HG03103 (cell line): ENCODE measurements around the gene NHLRC1.

Experiments
- ATAC-seq: cut with Tn5 transposase; IDR thresholded peaks from one replicate; pipeline ENCODE4 v1.9.1; 2021; ENCODE audit warnings: low read depth; ENCODE audit not compliant: unreplicated experiment

NHLRC1 gene

DNA sequence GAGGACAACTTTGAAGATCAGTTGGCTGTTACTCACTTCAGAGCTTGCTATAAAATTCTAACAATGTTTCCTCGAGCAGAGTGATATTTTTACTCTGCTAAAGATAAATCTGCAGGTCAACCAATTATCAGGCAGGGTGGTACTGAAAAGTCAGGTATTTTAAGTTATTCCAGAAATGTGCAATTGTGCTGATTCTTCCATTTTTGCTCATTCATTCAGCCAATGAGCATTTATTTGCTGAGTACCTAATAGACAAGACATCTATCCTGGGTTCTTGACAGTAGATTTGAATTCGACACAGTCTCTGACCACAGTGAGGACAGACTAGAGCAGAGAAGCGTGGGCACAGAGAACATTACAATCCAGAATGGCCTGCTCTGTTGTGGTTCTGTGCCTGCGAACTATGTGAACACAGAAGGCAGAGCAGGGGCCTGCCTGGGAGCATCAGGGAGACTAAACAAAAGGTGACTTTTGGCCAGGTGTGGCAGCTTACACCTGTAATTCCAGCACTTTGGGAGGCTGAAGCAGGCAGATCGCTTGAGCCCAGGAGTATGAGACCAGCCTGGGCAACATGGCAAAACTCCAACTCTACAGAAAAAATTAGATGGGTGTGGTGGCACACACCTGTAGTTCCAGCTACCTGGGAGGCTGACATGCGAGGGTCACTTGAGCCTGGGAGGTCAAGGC is 17.6 kb upstream of the NHLRC1 start:
- no peak for ATAC-seq

DNA sequence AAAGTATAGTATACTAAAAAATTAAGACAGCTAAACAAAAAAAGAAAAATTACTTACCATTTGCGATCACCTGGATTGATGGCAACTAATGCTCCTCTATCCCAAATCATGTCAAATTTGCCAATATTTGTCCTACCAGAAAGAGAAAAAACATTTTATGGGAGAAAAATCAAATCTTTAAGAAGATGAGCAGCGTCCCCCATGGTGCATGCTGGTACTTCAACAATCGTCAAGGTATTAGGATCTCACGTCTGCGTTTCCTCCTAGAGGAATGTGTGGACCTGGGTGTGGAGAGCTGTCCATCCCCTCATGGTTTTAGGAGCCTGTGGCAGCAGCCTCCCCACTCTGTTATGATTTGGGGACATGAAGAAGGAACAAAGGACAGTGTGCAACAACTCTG is 16.4 kb upstream of the NHLRC1 start:
- ATAC-seq = no peak

DNA sequence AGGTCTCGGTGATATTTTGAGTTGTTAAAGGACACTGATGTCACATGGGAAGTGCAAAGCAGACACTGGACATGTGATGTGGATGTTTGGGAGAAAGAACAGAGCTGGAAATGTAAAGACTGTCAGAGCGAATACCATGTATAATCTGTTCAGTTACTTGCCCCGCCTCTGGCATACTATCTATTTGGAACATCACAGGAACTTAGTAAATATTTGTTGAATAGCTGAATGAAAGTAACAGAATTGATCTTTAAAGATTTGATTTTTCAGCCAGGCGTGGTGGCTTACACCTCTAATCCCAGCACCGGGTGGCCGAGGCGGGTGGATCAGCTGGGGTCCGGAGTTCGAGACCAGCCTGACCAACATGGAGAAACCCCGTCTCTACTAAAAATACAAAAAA is 13.8 kb upstream of the NHLRC1 start:
- ATAC-seq = no peak

DNA sequence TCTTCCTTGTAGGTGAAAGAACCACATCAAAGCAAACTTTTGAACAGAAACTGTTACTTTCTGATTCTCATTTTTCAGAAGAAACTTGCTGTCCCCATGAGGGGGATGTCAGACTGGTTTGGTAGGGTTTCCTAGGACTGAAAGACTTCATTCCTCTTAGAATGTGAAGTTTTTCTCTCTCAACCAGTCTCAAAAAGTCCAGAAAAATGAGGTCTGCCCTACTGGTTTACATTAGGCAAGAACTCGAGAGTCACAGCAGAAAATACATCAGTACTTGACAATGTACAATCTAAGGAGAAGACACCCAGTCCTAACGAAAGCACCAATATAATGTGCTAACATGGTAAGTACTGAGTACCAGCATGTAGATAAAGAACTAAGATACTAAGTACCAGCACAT is 12.7 kb upstream of the NHLRC1 start:
- ATAC-seq = no peak

DNA sequence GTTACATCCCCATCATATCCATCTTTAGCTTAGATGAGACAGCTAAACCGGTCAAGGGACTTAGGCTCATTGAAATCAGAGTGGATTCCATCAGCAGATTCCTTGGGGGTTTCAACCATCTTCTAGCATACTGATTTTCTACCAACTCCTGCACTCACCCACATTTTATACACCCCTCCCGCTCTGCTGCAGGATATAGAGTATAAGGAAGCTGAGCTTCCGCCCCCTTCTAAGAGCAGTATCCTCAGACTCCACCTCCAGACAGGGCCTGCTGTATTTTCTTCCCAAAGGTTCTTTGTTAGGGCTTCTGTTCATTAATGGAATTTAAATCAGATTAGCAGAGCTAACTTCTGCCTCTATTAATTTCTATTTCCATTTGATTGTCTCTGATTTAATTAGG is 9.9 kb upstream of the NHLRC1 start:
- no peak for ATAC-seq

DNA sequence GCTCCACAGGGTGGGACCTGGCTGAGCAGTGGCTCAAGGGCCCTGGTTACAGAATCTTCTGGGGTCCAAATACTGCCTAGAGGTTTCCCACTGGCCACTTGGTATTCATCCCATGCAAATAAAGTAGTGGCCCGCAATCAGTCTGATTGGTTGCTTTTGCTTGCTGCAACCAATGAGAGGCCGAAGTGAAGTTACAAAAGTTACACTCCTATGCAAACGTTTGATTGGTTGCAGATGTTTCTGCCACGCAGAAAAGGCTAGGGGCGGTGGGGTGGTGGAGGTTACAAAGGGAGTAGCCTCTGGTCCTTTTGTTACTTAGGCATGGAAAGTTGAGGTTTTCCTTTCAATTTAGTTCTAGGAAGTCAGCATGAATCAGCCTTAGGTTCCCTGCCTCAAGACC is 3.6 kb upstream of the NHLRC1 start:
- no peak for ATAC-seq

DNA sequence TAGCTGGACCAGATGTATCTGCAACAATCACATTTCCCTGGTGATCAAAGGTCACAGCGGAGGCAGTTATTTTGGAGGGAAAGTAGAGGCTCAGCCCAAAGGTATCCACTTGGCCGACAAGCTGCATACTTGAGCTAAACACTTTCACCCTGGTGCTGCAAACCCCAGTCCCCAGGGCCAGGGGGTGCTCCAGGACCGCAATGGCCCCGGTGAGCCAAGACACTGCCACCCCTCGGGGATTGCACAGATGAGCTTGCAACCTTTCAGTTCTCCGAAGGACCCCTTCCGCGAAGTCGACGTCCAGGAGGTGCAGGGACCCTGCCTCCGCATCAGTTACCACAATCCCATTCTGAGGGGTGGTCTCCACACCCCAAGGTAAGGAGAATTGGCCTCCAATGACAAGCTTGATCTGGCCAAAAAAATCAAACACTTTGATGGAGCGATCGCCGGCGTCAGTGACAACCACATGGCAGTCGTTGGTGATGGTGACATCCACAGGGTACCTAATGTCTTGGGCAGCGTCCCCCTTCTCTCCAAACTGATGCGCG is 823 bp downstream of the NHLRC1 start:
- ATAC-seq = no peak

DNA sequence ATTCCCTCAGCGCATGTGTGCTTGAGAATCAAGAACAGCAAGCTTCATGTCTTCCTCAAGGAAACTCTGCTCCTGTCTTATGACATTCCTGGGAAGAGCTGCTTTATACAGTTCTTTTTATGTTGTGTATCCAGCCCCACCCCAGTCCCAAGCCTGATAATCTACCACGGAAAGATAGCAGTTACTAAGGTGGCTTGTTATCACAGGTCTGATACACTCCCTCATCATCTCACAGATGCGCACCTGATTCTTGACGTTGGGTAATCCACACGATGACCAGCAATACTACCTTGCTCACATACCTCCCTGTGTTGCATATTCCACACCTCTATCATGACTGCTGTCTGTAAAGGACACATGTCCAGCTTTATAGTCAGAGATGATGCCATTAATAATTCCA is 3.2 kb downstream of the NHLRC1 start:
- no peak for ATAC-seq

DNA sequence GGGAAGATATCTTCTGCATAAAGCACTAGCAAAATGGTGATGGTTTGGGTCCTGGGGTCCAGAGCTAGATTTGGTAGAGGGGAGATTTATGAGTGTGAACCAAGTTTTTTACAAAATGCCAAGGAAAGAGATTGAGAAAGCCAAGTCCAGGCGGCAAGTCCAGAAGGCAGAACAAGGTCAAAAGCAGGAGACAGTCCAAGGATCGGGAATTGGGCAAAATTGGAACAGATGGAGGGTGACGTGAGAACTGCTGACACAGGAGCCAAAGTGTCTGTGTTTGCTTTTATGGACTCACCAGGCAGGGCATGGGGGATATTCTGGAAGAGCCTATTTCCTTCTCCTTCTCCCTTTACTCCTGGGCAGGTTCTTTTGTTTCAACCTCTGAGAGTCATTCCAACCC is 4.1 kb downstream of the NHLRC1 start:
- no peak for ATAC-seq

DNA sequence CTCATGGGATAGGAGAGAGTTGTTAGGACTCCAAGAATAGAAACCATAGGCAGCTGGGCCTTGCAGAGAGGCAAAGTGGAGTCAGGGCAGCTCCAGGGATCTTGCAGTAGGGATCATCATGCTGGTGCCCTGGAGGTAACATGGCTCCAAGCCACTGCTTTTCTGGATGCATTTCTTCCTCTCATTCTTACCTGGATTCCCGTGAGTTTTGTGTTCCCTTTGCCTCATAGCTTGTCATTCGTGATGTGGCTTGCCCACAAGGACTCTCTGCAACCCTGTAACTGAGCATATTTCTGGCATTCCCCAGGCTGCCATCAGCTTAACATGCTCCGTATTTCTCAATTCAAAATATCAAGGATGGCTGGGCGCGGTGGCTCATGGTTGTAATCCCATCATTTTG is 5.3 kb downstream of the NHLRC1 start:
- ATAC-seq = no peak

DNA sequence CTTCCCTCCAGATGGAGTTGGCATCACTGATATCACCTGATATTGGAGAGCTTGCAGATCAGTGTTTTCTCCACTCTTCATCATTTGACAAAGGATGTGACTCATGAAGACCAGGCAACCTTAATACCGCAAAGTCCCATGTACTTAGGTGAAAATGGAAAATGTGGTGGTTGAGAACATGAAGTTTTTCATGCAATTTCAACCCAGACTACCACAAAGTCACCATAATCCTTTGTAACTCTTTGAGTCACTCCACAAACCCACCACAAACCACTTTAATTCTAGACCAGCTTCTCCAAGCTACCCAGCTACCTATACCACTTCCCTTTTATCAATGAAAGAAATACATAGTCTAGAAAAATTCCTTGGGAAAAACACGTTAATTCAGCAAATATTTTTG is 7.1 kb downstream of the NHLRC1 start:
- ATAC-seq = no peak

DNA sequence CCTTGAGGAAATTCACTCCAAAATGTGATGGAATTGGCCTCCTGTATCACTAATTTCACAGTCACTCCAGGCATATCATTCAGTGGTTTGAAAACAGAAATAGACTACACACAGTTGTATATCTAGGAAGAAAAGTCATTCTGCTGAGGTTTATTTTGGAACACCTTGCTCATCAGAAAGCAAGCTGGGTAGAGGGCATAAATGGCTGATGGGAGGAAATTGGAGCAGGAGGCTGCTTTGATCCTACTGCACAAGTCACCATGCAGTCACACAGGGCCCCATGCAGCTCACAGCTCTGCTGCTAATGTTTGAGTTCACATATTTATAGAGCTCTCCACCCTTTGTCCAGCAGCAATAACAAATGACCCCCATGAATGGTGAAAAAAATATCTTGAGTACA is 12.3 kb downstream of the NHLRC1 start:
- ATAC-seq = no peak

DNA sequence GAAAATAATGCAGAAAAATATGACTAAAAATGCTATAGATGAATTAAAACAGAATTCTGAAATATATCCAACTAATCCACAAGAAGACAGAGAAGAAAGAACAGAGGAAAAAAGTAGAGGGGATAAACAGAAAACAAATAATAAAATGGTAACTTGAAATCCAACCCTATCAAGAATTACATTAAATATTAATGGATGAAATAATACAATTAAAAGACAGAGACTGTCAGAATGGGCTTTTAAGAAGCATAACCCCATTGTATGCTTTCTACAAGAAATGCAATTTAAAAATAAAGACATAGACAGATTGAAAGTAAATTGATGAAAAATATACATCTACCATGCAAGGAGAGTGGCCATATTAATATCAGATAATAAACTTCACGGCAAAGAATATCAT is 15.4 kb downstream of the NHLRC1 start:
- no peak for ATAC-seq

DNA sequence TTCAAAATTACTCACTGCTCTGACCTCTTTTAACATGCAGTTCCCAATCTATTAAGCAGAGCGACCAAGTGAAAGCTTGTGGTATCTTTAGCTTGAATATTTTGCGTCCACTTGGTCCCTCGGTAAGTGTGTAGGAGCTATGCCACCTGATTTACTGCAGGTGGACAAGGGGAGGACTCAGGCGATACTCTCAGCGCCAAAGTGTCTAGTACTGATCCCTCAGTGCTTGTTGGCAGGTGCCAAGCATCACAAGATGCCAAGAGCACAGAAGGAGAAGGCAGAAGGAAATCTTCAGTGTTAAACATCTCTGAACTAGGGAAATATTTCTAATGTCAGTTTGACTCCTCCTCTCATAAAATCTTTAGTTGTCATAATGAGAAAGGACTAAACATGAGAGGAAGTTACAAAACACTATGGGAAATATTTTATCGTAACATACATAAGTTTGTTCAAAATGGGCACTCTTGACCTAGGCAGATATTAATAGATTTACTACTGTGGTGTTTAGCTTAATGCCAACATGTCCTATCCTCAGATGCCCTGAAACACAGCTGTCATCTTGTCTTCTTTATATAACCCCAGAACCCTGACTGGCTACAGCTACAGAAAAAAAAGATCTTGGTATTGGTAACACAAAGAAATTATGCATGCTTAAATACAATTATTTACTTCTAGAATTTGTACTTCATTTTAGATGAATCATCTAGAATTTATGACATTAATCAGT is 19.5 kb downstream of the NHLRC1 start:
- no peak for ATAC-seq

DNA sequence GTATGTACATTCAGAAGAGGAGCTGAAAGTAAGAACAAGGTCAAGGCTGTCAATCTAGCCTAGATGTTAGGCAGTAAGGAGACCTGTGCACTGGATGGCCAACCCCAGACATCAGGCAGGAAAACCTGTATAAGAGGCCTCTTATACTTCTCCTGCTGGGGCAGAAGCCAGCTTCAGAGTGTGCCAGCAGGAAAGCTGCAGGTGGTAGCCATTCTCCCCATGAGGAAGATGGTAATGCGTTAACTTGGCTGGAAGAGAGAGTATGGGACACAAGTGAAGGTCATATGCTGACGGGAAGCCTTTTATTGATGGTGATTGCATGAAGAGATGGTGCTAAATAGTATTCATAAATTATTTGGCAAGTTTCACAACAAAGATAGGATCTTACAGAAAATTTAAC is 20.6 kb downstream of the NHLRC1 start:
- ATAC-seq = no peak

DNA sequence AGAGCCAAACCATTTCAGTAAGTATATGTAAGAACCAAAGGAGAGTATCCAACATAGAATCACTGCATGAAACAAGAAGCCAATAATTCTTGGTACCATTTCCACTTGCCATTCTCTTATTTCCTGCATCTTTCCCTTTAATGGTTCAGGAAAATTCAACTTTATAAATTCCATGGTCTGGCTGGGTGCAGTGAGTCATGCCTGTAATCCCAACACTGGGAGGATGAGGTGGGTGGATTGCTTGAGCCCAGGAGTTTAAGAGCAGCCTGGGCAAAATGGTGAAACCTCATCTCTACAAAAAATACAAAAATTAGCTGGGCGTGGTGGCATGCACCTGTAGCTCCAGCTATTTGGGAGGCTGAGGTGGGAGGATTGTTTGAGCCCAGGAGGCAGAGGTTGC is 21.2 kb downstream of the NHLRC1 start:
- no peak for ATAC-seq

DNA sequence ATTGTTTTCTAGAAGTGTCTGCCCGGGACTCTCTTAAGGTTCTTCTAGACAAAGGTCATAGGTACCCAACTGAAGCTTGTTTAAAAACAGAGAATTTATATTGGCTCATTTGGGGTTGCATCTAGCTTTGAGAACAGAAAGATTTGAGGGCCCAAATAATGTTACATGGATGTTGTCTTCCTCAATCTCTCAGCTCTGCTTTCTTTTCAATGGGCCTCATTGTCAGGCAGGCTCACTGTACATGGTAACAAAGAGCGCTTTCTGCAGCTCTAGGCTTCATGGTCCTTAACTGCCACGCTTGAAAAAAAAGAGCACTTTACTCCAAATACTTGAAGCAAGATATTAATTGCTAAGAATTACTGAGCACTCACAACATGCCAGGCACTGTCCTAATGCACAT is 22.2 kb downstream of the NHLRC1 start:
- ATAC-seq = no peak

DNA sequence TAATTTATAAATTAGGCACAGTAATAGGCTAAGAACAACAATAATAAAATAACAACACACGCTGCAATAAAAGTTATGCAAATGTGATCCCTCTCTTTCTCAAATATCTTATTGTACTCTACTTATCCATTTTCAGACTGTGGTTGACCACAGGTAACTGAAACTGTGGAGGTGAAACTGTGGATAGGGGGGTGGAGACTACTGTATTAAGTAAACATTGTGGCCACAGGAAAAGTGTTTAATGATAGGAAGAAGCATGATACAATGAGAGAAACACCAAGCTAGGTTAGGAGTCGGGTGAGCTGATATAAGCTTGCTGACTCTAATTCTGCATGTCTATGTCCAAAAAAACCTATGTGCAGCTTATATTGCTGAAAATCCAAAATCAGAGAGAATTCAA is 23.0 kb downstream of the NHLRC1 start:
- ATAC-seq = no peak

DNA sequence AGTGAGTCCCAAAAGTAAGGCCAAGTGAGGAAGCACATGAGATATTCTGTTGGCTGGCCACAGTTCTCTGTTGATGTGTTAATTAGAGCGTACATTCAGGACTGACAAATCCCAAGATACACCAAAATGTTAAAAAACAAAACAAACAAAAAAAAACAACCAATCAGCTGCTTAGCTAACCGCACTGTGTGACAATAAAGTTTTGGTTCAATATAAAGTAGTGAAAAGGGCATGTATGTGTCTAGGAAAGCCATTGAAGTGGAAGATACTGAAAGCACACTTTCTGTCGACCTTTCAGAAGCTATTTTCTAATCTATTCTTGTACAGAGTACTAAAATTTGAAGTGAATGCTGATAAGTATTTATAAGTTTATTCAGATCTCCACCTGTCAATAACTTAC is 26.1 kb downstream of the NHLRC1 start:
- ATAC-seq = no peak

DNA sequence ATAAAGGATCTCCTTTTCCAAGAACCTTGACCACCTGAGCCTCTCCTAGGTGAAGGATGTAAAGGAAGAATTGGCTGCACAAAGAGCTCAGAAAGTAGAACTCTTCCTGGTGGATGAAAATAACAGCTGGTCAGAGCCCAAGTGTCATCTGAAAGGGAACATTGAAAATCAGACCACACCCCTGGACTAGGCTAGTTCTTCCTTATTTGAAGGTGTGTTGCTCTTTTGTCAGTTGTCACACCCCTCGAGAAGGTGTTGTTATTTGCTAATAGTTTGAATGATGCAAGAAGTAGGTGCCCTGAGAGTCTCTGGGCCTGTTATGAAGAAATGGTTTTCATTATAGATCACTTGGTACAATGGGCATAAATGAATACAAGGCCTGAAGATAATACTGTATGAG is 31.1 kb downstream of the NHLRC1 start:
- ATAC-seq = no peak

DNA sequence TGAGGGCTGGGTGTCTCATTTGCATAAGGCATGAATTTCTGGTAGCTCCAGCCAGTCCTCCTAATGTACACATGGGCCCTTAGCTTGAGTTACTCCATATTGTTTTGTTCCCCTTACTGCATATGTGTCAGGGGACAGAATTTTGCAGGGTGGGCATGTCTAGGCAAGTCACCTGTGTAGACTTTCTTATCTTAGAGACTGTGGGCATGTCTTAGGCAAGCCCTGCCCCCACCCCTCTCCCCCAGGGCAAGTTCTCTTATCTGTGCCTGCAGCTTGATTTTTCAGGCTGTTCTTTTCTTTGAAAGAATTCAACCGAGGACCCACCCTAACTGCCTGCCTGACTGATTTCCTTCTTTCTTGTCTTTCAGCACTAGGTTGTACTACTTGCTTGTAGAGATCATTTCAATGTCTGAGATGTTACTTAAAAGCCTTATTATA is 32.1 kb downstream of the NHLRC1 start:
- no peak for ATAC-seq
